CD4-positive, alpha-beta T cell (primary cell): Measurements from ENCODE around the gene MSH2. TPM values are rescaled to one million over a fixed set of nuclear protein-coding genes. Genes with fewer than 3 reads are reported as not detected.

ENCODE experiments used
- ATAC-seq: fragments of 200-7000 bp; cut with Tn5 transposase; one replicate; pipeline ENCODE4 v1.10.0; 2022; ENCODE audit warnings: mild to moderate bottlenecking; ENCODE audit not compliant: poor library complexity
- CTCF ChIA-PET: fragments of 350-600 bp; sonication (Branson Sonifier 250); formaldehyde crosslinking; loops from one replicate; lab custom pipeline; 2021; ENCODE audit warnings: antibody characterized with exemption, inconsistent platforms; lab: Charles Lee
- POLR2A ChIA-PET: fragments of 350-600 bp; sonication (Branson Sonifier 250); formaldehyde crosslinking; loops from one replicate; lab custom pipeline; 2021; ENCODE audit warnings: antibody characterized with exemption, inconsistent platforms; lab: Charles Lee
- DNase-seq, 14 experiments: peaks; one replicate each; pipeline ENCODE4 v3.0.0-alpha.2; 2013 to 2020; ENCODE audit warnings: mixed read lengths in 2 of 14
- H3K27ac ChIP-seq, 2 donors: one replicate each; pipeline versions ENCODE4 v1.5.1 to v1.7.0; 2013; ENCODE audit warnings: low read length in 2 of 2, low read depth in 1 of 2, mild to moderate bottlenecking in 1 of 2
- H3K27me3 ChIP-seq, 2 experiments: 1 replicate in 1 of 2; 2 replicates in 1 of 2; pipeline versions ENCODE4 v1.6.1 to v1.7.0; 2013; ENCODE audit warnings: low read length in 2 of 2, control low read depth in 1 of 2, mild to moderate bottlenecking in 1 of 2, moderate library complexity in 1 of 2; ENCODE audit not compliant: insufficient read depth in 2 of 2, control insufficient read depth in 1 of 2
- H3K36me3 ChIP-seq: one replicate; pipeline ENCODE4 v1.6.1; 2013; ENCODE audit warnings: low read length, control low read depth; ENCODE audit not compliant: insufficient read depth
- H3K4me1 ChIP-seq: one replicate; pipeline ENCODE4 v1.6.1; 2013; ENCODE audit warnings: low read length, control low read depth; ENCODE audit not compliant: insufficient read depth
- H3K4me3 ChIP-seq: one replicate; pipeline ENCODE4 v1.5.1; 2013; ENCODE audit warnings: mild to moderate bottlenecking, low read length, moderate library complexity
- H3K9me3 ChIP-seq, 2 experiments: 1 replicate in 1 of 2; 2 replicates in 1 of 2; pipeline versions ENCODE4 v1.6.1 to v1.7.0; 2013; ENCODE audit warnings: low read length in 2 of 2, mild to moderate bottlenecking in 2 of 2, control low read depth in 1 of 2, moderate library complexity in 1 of 2; ENCODE audit not compliant: control insufficient read depth in 1 of 2, insufficient read depth in 1 of 2
- H3K27ac Mint-ChIP-seq: one replicate; pipeline ENCODE4 v1.8.0; 2020; ENCODE audit warnings: mixed read lengths
- H3K27me3 Mint-ChIP-seq: one replicate; pipeline ENCODE4 v1.8.0; 2021; ENCODE audit warnings: mixed read lengths
- H3K36me3 Mint-ChIP-seq: one replicate; pipeline ENCODE4 v1.8.0; 2021; ENCODE audit warnings: low read depth, mixed read lengths
- H3K4me1 Mint-ChIP-seq: one replicate; pipeline ENCODE4 v1.8.0; 2021; ENCODE audit warnings: low read depth, mixed read lengths
- H3K4me3 Mint-ChIP-seq: one replicate; pipeline ENCODE4 v1.8.0; 2020; ENCODE audit warnings: mild to moderate bottlenecking, mixed read lengths
- H3K9me3 Mint-ChIP-seq: one replicate; pipeline ENCODE4 v1.8.0; 2020; ENCODE audit warnings: mixed read lengths
- intact Hi-C, 2 experiments: fragments of 100-400 bp; cut with DNase I in 1 of 2; cut with micrococcal nuclease in 1 of 2; formaldehyde crosslinking; loops; one replicate each; pipeline versions ENCODE4 v1.15.1 to v1.9.0; 2023 to 2025; cut with DNase I, micrococcal nuclease
- total RNA-seq, 174 experiments: library from RNA in 2 of 174; stranded (reverse) in 2 of 174; gene quantifications; one replicate each; pipeline ENCODE4 v1.2.3 and lab custom pipeline; 2021 to 2026
- TF ChIP-seq, protein P1 (sequence below): fragments of 200-600 bp; IDR thresholded peaks from one replicate; pipeline ENCODE4 v1.8.0; 2022; ENCODE audit warnings: antibody characterized with exemption, mild to moderate bottlenecking

The MSH2 gene
- total RNA-seq, 2 experiments from 2014 or later, result 7.1 to 8.2 TPM

DNA sequence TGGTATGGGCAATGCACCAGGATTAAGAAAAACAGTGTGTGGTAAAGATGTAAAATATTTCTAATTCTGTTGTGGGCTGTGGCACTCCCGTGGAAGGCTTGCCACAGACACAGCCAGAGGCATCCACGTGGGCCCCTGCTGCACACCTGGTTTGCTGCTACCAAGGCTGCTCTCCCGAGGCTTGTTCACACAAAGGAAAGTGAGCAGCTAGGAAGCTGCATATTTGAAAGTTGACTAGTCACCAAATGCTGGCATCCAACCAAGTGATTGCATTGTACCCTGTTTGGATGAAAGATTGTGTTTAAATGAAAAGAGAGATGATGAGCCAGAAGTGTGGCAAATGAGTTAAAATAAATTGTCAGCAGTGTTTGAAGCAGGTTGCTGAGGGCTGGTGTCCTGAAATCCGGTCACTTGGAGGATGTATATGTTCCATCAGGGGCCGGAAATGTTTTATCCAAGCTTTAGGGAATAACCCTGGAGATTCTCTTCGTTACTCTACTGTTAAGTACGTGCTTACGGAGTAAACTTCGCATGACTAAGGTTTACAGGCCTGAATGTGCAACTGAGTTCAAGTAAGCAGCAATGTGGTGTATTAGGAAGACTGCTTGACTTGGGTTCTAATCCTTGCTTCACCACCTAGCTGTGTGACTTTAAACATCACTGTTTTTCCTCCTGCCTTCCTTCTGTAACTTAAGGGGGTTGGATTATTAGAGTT, 86.1 kb downstream of the MSH2 start:
- Histone ChIP-seq H3K9me3 (peaks cover 0 to 3% of the 10 kb centered on the region in 2 experiments), H3K27ac (no peak overlapping the region), H3K27me3 (no peaks in the 10 kb centered on the region), H3K36me3 (no peaks in the 10 kb centered on the region), H3K4me3 (no peak overlapping the region), H3K4me1 (no peaks in the 10 kb centered on the region)
- CTCF ChIA-PET, result no interaction called here
- H3K9me3 Mint-ChIP-seq, result peaks cover 2% of the 10 kb centered on the region
- H3K27ac Mint-ChIP-seq, result no peak overlapping the region
- TF ChIP-seq, protein P1, sequence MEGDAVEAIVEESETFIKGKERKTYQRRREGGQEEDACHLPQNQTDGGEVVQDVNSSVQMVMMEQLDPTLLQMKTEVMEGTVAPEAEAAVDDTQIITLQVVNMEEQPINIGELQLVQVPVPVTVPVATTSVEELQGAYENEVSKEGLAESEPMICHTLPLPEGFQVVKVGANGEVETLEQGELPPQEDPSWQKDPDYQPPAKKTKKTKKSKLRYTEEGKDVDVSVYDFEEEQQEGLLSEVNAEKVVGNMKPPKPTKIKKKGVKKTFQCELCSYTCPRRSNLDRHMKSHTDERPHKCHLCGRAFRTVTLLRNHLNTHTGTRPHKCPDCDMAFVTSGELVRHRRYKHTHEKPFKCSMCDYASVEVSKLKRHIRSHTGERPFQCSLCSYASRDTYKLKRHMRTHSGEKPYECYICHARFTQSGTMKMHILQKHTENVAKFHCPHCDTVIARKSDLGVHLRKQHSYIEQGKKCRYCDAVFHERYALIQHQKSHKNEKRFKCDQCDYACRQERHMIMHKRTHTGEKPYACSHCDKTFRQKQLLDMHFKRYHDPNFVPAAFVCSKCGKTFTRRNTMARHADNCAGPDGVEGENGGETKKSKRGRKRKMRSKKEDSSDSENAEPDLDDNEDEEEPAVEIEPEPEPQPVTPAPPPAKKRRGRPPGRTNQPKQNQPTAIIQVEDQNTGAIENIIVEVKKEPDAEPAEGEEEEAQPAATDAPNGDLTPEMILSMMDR, result no peak
- H3K4me1 Mint-ChIP-seq, result peaks cover 9% of the 10 kb centered on the region
- DNase-seq (no peak), ATAC-seq (no peak)
- H3K4me3 Mint-ChIP-seq, result no peak overlapping the region
- POLR2A ChIA-PET, result interaction anchor here (0.7 kb wide), 1 partner anchor 179 kb away, joined by 3 read pairs; no protein-coding TSS in a partner anchor
- intact Hi-C loops, result no loop called here
- no peaks in the 10 kb centered on the region for H3K27me3 Mint-ChIP-seq
- H3K36me3 Mint-ChIP-seq, result peaks cover 9% of the 10 kb centered on the region

DNA sequence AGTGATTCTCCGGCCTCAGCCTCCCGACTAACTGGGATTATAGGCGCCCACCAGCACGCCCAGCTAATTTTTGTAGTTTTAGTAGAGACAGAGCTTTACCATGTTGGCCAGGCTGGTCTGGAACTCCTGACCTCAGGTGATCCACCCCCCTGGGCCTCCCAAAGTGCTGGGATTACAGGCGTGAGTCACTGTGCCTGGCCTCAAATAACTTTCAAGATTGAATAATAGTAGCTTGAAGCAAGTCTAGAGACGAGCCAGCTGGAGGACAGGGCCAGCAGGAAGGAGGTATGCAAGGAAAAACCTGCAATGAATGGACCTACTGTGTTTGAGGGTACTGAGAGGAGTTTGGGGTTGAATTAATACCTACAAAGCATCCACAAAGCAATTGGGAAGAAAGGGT, 87.5 kb downstream of the MSH2 start:
- Histone ChIP-seq H3K27ac (no peak overlapping the region), H3K4me3 (no peak overlapping the region), H3K9me3 (peaks cover 0 to 3% of the 10 kb centered on the region in 2 experiments), H3K36me3 (no peaks in the 10 kb centered on the region), H3K4me1 (no peaks in the 10 kb centered on the region), H3K27me3 (no peaks in the 10 kb centered on the region)
- H3K27me3 Mint-ChIP-seq, result no peaks in the 10 kb centered on the region
- ATAC-seq, result no peak
- H3K36me3 Mint-ChIP-seq, result no peaks in the 10 kb centered on the region
- ChIA-PET CTCF (no interaction called here), POLR2A (no interaction called here)
- H3K4me3 Mint-ChIP-seq, result no peak overlapping the region
- peaks cover 2% of the 10 kb centered on the region for H3K9me3 Mint-ChIP-seq
- TF ChIP-seq, protein P1, result no peak
- no peak overlapping the region for H3K27ac Mint-ChIP-seq
- H3K4me1 Mint-ChIP-seq, result peaks cover 9% of the 10 kb centered on the region
- no peak for DNase-seq
- intact Hi-C loops, result no loop called here

DNA sequence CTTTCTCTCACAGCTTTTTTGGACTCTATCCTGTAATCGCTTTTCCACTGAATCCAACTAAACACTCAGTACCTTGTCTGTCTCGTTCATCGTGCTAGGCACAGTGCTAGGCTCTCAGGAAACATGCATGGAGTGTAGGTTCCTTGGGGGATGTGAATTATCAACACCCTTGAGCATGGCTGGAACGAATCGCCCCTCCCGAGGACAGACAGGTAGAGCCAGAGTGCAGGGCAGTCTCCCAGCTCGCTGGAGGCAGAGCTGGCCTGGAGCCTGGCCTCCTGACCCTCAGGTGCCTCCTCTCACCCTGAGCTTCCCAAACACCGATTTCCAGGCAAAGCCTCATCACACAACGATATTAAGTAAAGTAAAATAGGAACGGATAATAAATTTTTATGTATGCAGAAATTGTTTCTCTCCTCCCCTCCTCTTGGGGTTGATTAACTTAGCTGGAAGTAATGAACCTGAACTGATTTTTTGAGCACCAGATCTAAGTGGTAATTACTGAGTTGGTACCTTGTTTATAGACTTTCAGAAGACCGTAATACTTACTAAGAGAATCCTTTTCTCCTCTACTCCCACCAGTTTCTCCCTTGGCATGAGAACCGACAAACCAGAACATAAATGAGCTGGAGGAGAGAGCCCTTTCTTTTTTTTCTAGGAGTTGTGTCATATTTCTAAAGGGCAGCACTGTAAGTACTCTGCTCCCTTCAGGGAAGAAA, 90.5 kb downstream of the MSH2 start:
- no peak for ATAC-seq

More for the DNA sequence above, 90.5 kb downstream of the MSH2 start:
- Mint-ChIP-seq H3K36me3 (no peaks in the 10 kb centered on the region), H3K4me1 (no peaks in the 10 kb centered on the region), H3K4me3 (no peak overlapping the region), H3K27me3 (no peaks in the 10 kb centered on the region), H3K27ac (no peak overlapping the region), H3K9me3 (peaks cover 2% of the 10 kb centered on the region)
- no peaks in the 10 kb centered on the region for H3K36me3 ChIP-seq
- no peak overlapping the region for H3K27ac ChIP-seq
- CTCF ChIA-PET, result no interaction called here
- POLR2A ChIA-PET, result no interaction called here
- H3K4me1 ChIP-seq, result no peaks in the 10 kb centered on the region
- H3K4me3 ChIP-seq, result no peak overlapping the region
- TF ChIP-seq, protein P1, result no peak
- intact Hi-C loops, result no loop called here
- no peak for DNase-seq
- peaks cover 0 to 3% of the 10 kb centered on the region in 2 experiments for H3K9me3 ChIP-seq
- H3K27me3 ChIP-seq, result no peaks in the 10 kb centered on the region
